Neural crest cell (in vitro differentiated cells): ENCODE data around the gene IMMT. TPM values are rescaled to one million over a fixed set of nuclear protein-coding genes. Genes with fewer than 3 reads are reported as not detected.

Source experiments
- DNase-seq: peaks from one replicate; pipeline ENCODE4 v3.0.0; 2021; ENCODE audit warnings: low read depth, mixed read lengths, low spot score
- H3K27ac Mint-ChIP-seq: one replicate; pipeline ENCODE4 v1.8.0; 2021; ENCODE audit warnings: mild to moderate bottlenecking, mixed read lengths; ENCODE audit not compliant: unreplicated experiment
- H3K27me3 Mint-ChIP-seq: 2 replicates; pipeline ENCODE4 v1.8.0; 2021; ENCODE audit warnings: low read depth, mild to moderate bottlenecking, mixed read lengths
- H3K36me3 Mint-ChIP-seq: 2 replicates; pipeline ENCODE4 v1.8.0; 2021; ENCODE audit warnings: low read depth, mild to moderate bottlenecking, mixed read lengths
- H3K4me1 Mint-ChIP-seq: 2 replicates; pipeline ENCODE4 v1.8.0; 2021; ENCODE audit warnings: mixed read lengths
- H3K4me3 Mint-ChIP-seq: one replicate; pipeline ENCODE4 v1.8.0; 2021; ENCODE audit warnings: mild to moderate bottlenecking, mixed read lengths
- H3K9me3 Mint-ChIP-seq: 2 replicates; pipeline ENCODE4 v1.8.0; 2021; ENCODE audit warnings: mixed read lengths
- total RNA-seq: library from RNA; stranded (reverse); gene quantifications from 2 replicates; pipeline ENCODE4 v1.2.1, GENCODE V29; 2021
- TF ChIP-seq, protein P1 (sequence below): fragments of 200-600 bp; sonication (generic); conservative IDR thresholded peaks from 2 replicates; pipeline ENCODE4 v1.5.0; 2021; ENCODE audit warnings: antibody characterized with exemption, mild to moderate bottlenecking

IMMT gene
- total RNA-seq, 1 donor from 2014 or later, result 120 TPM

DNA sequence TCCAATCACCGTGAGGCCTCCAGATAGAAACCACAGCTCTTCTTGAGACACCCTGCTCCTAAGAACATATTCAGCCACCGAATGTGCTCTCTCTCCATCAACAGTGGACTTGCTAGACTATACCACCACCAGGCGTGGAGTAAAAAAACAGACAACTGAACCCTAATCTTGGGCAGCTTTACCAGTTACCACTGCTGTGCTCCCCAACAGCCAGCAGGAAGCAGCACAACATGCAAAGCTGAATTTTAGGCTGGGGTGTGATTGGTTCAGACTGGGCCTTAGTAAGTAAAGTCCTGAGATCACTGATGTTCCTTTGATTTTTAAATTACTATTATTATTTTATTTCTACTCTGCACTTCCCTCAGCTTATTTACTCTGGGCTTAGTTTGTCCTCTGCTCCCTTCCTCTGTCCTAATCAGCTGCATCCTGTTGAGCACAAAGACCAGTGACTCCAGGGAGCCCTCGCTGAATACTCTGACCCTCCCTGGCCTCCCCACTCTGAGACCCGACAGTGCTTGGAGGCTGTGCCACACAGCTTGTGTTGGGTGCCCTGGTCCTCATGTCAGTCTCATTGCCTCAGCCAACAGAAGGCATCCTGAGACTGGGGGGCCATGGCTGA lies 25.9 kb upstream of the IMMT start:
- Mint-ChIP-seq H3K36me3 (no peaks in the 10 kb centered on the region), H3K4me3 (no peak overlapping the region), H3K27me3 (no peaks in the 10 kb centered on the region), H3K9me3 (no peaks in the 10 kb centered on the region), H3K4me1 (peaks cover 26% of the 10 kb centered on the region), H3K27ac (no peak overlapping the region)
- DNase-seq, result peak; percentile 64
- TF ChIP-seq, protein P1, sequence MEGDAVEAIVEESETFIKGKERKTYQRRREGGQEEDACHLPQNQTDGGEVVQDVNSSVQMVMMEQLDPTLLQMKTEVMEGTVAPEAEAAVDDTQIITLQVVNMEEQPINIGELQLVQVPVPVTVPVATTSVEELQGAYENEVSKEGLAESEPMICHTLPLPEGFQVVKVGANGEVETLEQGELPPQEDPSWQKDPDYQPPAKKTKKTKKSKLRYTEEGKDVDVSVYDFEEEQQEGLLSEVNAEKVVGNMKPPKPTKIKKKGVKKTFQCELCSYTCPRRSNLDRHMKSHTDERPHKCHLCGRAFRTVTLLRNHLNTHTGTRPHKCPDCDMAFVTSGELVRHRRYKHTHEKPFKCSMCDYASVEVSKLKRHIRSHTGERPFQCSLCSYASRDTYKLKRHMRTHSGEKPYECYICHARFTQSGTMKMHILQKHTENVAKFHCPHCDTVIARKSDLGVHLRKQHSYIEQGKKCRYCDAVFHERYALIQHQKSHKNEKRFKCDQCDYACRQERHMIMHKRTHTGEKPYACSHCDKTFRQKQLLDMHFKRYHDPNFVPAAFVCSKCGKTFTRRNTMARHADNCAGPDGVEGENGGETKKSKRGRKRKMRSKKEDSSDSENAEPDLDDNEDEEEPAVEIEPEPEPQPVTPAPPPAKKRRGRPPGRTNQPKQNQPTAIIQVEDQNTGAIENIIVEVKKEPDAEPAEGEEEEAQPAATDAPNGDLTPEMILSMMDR, result peak; percentile 97

DNA sequence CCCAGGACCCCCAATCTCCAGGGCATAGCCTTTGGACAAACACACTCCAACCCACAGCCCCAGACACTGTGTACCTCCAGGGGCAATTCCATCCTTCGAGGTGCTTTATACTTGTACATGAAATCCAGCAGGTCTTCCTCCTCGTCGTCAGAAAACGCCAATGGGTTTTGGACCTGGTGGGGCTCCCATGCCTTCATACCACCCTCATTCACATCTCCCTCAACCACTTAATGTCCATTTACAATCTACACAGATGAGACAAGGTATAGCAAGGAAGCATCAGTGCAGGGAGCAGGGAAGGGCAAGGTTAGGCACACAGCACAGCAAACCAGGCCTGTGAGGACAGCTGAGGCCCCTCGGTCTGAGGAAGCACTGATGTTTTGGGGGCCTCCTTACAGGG lies 24.6 kb upstream of the IMMT start:
- no peak for DNase-seq
- no peaks in the 10 kb centered on the region for H3K36me3 Mint-ChIP-seq
- no peaks in the 10 kb centered on the region for H3K9me3 Mint-ChIP-seq
- H3K27ac Mint-ChIP-seq, result no peak overlapping the region
- H3K4me3 Mint-ChIP-seq, result no peak overlapping the region
- H3K27me3 Mint-ChIP-seq, result no peaks in the 10 kb centered on the region
- H3K4me1 Mint-ChIP-seq, result peaks cover 25% of the 10 kb centered on the region
- TF ChIP-seq, protein P1, result no peak

DNA sequence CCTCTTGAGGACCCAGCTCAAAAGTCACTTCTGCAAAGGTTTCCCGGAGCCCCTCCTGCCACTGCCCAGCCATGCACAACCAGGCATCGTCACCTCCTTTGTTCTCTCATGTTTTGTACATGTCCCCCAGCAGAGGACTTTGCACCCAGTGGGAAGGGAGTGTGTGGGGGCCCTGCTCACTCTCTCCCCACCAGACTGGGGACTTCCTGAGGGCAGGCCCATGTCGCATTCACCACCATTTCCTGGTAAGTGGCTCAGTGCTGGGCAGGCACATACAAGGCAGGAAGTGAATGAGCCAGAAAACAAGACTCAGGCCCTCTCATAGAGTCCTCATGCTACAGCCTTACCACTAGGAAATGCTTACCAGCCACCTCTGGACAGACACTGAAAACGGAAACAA lies 22.9 kb upstream of the IMMT start:
- Mint-ChIP-seq H3K4me1 (peaks cover 8% of the 10 kb centered on the region), H3K36me3 (no peaks in the 10 kb centered on the region), H3K27me3 (no peaks in the 10 kb centered on the region), H3K4me3 (no peak overlapping the region), H3K27ac (no peak overlapping the region), H3K9me3 (no peaks in the 10 kb centered on the region)
- TF ChIP-seq, protein P1, result no peak
- no peak for DNase-seq

DNA sequence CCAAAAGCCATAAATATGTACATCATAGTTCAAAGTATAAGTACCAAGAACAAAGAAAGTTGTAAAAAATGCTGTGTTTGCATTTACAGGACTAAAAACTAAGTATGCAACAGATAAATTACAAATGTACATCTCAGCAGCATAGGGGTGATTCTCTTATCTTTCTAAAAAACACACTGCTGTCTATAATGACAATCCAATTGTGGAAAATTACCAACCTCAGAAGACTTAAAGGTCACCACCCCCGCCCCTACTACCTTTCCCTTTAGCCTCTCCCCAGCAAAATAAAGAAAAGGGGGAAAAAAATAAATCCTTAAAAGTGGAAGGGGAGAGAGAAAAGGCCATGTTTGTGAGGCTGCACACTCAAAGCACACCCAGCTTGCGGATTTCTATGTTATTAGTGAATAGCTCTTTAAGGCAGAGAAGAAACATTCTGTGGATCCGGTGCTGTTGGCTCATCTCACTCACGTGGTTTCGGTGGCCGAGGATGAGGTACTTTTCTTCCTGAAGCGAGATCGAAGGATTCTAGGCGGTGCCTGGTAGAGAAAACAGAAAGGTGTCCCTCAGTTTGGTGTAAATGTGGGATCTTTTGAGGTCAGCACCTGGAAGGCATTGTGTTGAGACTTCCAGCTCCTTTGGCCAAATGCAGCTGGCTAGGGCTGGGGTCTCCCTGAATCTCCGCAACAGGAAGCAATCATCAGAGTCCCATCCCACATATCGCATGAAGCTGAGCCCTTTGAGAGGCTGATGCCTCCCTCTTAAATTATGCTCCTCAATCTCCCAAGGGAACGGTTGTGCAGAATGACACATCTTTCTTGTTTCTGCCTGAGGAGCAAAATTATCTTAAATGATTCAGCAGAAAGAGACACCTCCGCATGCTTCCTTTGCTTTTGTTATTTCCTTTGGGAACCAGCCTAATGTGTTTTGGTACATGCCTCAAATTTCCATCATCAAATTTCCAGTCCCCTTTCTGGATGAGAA lies 21.6 kb upstream of the IMMT start:
- Mint-ChIP-seq H3K4me1 (no peaks in the 10 kb centered on the region), H3K36me3 (no peaks in the 10 kb centered on the region), H3K27ac (no peak overlapping the region), H3K4me3 (no peak overlapping the region), H3K27me3 (no peaks in the 10 kb centered on the region), H3K9me3 (no peaks in the 10 kb centered on the region)
- TF ChIP-seq, protein P1, result no peak
- DNase-seq, result no peak

GRCh38 chr2:86214503-86214832 lies 19.2 kb upstream of the IMMT start:
- no peak for DNase-seq
- TF ChIP-seq, protein P1, result no peak
- Mint-ChIP-seq H3K4me1 (no peaks in the 10 kb centered on the region), H3K9me3 (no peaks in the 10 kb centered on the region), H3K36me3 (peaks cover 8% of the 10 kb centered on the region), H3K4me3 (no peak overlapping the region), H3K27ac (no peak overlapping the region), H3K27me3 (no peaks in the 10 kb centered on the region)
